ENCODE measurements around the gene CEACAM21.

CEACAM21 gene

DNA sequence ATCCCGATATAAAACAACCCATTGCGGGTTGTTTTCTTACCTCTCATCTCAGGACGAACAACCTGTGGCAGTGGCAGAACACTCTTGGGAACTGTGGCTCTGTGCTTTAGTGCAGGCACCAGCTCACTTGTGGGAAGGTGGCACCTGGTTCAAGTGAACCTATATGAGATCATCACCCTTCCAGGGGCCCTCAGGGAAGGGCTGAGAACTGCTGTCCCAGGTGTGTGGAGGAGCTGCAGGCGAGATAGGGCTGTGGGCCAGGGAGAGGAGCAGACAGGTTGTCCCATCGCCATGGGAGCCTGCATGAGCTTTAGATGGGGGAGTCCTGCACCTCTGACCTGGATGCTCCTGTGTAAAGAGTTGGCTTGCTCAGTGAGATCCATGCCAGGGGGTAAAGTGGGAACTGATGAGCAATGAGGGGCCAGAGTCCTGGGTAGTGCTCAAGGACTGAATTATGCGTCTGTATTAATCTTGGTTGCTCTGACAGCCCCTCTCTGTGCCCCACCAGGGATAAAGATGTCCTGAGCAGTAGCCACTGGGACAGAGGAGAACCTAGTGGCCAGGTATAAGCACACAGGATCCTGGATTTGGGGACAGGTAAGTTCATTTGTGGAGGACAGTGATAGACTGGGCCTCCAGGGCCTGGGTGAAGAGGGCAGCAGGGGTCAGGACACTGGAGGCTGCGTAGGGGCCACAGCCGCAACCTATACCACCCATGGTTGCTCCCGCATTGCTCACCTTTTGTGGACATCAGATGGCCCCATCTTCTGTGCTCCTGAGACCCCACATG lies 42.2 kb downstream of the CEACAM21 start:
- no peak for DNase-seq (ENCODE audit: low read depth, low spot score)

GRCh38 chr19:41619018-41619556 lies 43.1 kb downstream of the CEACAM21 start:
- DNase-seq (ENCODE audit: low read depth, low spot score) = no peak

DNA sequence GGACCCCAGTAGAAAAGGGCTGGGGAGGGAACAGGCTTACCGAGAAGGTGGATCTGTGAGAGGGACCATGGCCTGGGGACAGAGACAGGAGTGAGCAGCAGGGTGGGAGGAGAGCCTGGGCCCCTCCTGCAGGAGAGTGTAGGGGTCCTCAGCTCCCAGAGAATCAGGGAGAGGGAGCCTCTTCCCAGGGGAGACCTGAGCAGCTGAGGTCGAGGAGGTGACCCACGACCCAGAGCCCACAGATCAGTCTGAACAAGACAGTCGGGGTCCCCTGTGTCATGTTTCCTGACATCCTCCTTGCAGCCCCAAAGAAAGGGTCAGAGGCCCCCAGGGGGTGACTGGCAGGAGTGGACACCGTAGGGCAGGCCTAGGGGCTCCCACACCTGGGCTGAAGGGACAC lies 44.2 kb downstream of the CEACAM21 start:
- no peak for DNase-seq (ENCODE audit: low read depth, low spot score)

GRCh38 chr19:41621226-41621625 lies 45.3 kb downstream of the CEACAM21 start:
- no peak for DNase-seq (ENCODE audit: low read depth, low spot score)

DNA sequence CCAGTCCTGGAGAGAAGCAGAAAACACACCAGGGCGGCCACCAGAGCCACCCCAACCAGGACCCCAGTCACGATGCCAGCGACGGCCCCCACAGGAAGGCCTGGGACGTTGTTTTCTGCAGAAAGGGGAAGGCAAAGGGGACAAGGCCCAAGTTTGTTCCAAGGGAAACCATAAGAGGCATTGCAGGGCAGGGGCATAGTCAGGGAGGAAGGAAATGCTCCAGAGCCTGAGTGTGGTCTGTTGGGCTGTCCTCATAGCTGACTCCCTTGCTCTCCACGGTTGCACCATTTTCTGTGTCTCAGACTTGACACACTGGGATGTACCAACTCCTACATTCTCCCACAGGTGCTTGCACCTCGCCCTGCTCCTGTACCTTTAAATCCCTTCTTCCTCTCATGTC lies 45.7 kb downstream of the CEACAM21 start:
- no peak for DNase-seq (ENCODE audit: low read depth, low spot score)

- no peak for DNase-seq (ENCODE audit: low read depth, low spot score)
Measured at GRCh38 chr19:41623360-41623759, 47.4 kb downstream of the CEACAM21 start.

DNA sequence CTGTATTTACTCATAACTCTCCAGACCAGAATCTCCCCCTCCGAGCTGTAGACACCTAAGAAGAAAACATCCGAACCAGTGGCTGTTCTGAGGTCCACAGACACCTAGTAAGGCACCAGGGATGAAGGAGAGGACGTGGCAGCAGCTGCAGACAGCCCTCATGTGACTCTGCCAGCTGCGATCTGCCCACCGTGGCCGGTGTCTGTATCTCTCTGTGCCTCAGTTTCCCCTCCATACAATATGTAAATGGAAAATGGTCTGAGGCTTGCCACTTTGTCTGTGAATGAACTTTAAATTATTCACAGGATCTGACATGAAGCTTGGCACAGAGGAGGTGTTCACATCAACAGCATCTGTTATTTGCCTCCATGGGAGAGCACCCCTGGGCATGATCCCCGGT lies 48.5 kb downstream of the CEACAM21 start:
- DNase-seq (ENCODE audit: low read depth, low spot score) = no peak

GRCh38 chr19:41624937-41625336 lies 49.0 kb downstream of the CEACAM21 start:
- DNase-seq (ENCODE audit: low read depth, low spot score) = no peak

DNA sequence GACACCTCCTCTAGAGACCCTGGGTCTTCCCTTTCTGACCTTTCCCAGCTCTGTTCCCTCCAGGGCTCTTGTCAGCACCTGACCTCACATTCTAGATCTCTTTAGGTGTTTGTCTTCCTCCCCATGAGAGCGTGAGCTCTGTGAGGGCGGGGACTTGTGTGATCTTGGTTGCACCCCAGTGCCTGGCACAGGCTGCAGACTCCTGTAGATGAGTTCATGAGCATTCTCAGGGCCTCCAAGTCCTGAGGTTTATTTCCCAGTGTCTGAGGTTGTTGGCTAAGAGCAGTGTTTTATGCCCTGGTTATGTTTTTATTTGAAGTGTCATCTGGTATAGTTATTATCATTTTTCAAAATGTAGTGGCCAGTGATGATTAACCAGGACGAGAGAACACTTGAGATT lies 50.3 kb downstream of the CEACAM21 start:
- DNase-seq (ENCODE audit: low read depth, low spot score) = no peak

- DNase-seq (ENCODE audit: low read depth, low spot score) = no peak
Measured at GRCh38 chr19:41626877-41627276, 50.9 kb downstream of the CEACAM21 start, which contains the start of gene CEACAM4. Gene CEACAM4 (minus strand): TSS chr19:41627074. CDS start chr19:41626963, 111 bp downstream.

DNA sequence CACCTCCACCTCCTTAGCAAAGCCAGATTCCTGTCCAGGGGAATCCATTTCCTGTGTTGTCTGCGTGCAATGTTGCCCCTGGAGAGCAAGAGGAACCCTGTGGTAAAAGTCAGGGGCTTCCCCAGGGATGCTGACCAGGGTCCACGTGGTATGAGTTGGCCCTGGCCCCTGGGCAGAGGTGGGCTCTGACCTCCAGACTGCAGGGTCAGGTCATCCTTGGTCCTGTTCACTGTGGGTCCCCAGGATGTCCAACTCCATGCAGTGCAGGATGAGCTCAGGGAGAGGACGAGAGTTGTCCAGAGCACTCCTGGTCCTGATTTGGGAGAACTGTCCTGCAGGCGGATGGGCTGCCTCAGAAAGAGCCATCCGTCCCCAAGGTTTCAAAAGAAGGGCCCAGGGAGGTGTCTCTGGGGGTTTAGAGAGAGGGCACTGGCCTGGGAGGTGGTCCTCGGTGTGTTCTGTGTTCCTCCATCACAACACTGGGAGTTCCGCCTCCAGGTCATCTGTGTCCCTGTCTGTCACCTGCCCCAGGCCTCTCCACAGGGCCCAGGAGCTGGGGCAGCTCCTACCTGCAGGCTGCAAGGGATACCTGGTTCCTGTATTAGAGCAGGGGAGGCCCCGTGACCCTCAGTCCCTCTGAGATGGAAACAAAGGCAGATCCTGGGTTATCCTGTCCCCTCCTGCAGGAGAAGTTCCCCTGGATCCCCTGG lies 52.2 kb downstream of the CEACAM21 start:
- no peak for DNase-seq (ENCODE audit: low read depth, low spot score)

Data from brain pericyte (primary cell).